ENCODE results near the gene CPNE9. TPM values are rescaled to one million over a fixed set of nuclear protein-coding genes. Genes with fewer than 3 reads are reported as not detected.
A peak's percentile ranks its signal among the peaks of the same experiment; 100 is the strongest.

CPNE9 gene
- total and polyA plus RNA-seq, 2 of the 13 experiments (the other 11 are each of a cell fraction or from before 2014, with no cell fraction given) = 0.20 TPM; not detected in 1

- no peaks in the 10 kb centered on the region for H3K9me3 ChIP-seq (ENCODE audit: low read length)
- H3K4me1 ChIP-seq (ENCODE audit: insufficient read depth, low read length) = peaks cover 19% of the 10 kb centered on the region
- H3K4me3 ChIP-seq (replicated peaks in 1 of 3; ENCODE audit: insufficient read depth in 1 of 3, low read depth in 2 of 3, low read length in 3 of 3) = peak overlapping the region; percentile 78 to 89 (median 83)
- H3K4me2 ChIP-seq (ENCODE audit: low read depth, low read length) = peak overlapping the region; percentile 90
- no peaks in the 10 kb centered on the region for H4K20me1 ChIP-seq (ENCODE audit: insufficient read depth, low read length)
- H3K79me2 ChIP-seq (ENCODE audit: insufficient read depth, low read length) = peaks cover 13% of the 10 kb centered on the region
- H3K27me3 ChIP-seq (ENCODE audit: control insufficient read depth in 1 of 2, insufficient read depth in 2 of 2, low read length in 2 of 2) = no peaks in the 10 kb centered on the region
- ATAC-seq (peak; percentile 22), FAIRE-seq (no peak), DNase-seq (ENCODE audit: low spot score) (no peak)
- in situ Hi-C loops (cut with HindIII; ENCODE audit: extremely low pct_ligation_motif_present, low pct_unique_long_range_greater_than_20kb) = no loop called here
- H3K36me3 ChIP-seq (replicated peaks in 1 of 2; ENCODE audit: control insufficient read depth in 1 of 2, insufficient read depth in 2 of 2, low read length in 2 of 2) = peaks cover 33 to 46% of the 10 kb centered on the region in 2 experiments
- CTCF ChIA-PET (ENCODE audit: low intra/inter-chr PET ratio, low total read pairs) = no interaction called here
- TSS peak; percentile 76 for BruUV-seq (replicated peaks)
- intact Hi-C loops (cut with micrococcal nuclease; ENCODE audit: unreplicated experiment) = loop anchor here (1.0 kb wide), 1 partner anchor 18 kb away; the partner anchor contains the start of gene BRPF1
- peak overlapping the region; percentile 77 for H3K9ac ChIP-seq (ENCODE audit: insufficient read depth, low read depth, low read length)
- H3K27ac ChIP-seq (ENCODE audit: extremely low read length, insufficient read depth, low read length) = peak overlapping the region; percentile 72
- POLR2A ChIA-PET = interaction anchor here (1.0 to 4.0 kb wide), 11 partner anchors 11 to 197 kb away, joined by 3 to 50 read pairs (median 7); partner anchors contain the start of genes ARPC4, BRPF1, CAMK1 and TADA3
- WGBS (ENCODE audit: low lambda C conversion rate) = 31% methylated on average over 16 of the region's 19 CpGs
- no peak overlapping the region for H2AFZ ChIP-seq (ENCODE audit: low read length)
- TF ChIP-seq TEAD2 (CRISPR knock-in tag; IDR thresholded peaks at IDR 0.05) (no peak), ZNF136 (CRISPR knock-in tag; IDR thresholded peaks at IDR 0.05; ENCODE audit: low read depth) (no peak), TCF7L2 (IDR thresholded peaks at IDR 0.05; ENCODE audit: low read depth, low read length) (no peak), ZNF501 (CRISPR knock-in tag; IDR thresholded peaks at IDR 0.05) (peak; percentile 63; the same call in 1 of the 2 replicates), ZIK1 (CRISPR knock-in tag; IDR thresholded peaks at IDR 0.05; ENCODE audit: borderline replicate concordance, low read depth) (no peak), ZNF761 (CRISPR knock-in tag; conservative IDR thresholded peaks at IDR 0.05) (no peak), ZFP36 (IDR thresholded peaks at IDR 0.05; ENCODE audit: borderline replicate concordance, low read depth, low read length, partially characterized antibody) (no peak), GPN1 (CRISPR knock-in tag; IDR thresholded peaks at IDR 0.05; ENCODE audit: borderline replicate concordance) (no peak), ZNF280D (CRISPR knock-in tag; IDR thresholded peaks at IDR 0.05) (no peak), ZNF225 (CRISPR knock-in tag; IDR thresholded peaks at IDR 0.05) (no peak), TAF15 (IDR thresholded peaks at IDR 0.05; ENCODE audit: low read depth, low read length, poor library complexity, severe bottlenecking) (no peak), ZNF589 (CRISPR knock-in tag; conservative IDR thresholded peaks at IDR 0.05) (no peak), ZNF598 (CRISPR knock-in tag; IDR thresholded peaks at IDR 0.05; ENCODE audit: borderline replicate concordance) (0 out of 2 replicates have a peak, but pooled peaks have one; percentile 20)
- TF ChIP-seq, protein P1, sequence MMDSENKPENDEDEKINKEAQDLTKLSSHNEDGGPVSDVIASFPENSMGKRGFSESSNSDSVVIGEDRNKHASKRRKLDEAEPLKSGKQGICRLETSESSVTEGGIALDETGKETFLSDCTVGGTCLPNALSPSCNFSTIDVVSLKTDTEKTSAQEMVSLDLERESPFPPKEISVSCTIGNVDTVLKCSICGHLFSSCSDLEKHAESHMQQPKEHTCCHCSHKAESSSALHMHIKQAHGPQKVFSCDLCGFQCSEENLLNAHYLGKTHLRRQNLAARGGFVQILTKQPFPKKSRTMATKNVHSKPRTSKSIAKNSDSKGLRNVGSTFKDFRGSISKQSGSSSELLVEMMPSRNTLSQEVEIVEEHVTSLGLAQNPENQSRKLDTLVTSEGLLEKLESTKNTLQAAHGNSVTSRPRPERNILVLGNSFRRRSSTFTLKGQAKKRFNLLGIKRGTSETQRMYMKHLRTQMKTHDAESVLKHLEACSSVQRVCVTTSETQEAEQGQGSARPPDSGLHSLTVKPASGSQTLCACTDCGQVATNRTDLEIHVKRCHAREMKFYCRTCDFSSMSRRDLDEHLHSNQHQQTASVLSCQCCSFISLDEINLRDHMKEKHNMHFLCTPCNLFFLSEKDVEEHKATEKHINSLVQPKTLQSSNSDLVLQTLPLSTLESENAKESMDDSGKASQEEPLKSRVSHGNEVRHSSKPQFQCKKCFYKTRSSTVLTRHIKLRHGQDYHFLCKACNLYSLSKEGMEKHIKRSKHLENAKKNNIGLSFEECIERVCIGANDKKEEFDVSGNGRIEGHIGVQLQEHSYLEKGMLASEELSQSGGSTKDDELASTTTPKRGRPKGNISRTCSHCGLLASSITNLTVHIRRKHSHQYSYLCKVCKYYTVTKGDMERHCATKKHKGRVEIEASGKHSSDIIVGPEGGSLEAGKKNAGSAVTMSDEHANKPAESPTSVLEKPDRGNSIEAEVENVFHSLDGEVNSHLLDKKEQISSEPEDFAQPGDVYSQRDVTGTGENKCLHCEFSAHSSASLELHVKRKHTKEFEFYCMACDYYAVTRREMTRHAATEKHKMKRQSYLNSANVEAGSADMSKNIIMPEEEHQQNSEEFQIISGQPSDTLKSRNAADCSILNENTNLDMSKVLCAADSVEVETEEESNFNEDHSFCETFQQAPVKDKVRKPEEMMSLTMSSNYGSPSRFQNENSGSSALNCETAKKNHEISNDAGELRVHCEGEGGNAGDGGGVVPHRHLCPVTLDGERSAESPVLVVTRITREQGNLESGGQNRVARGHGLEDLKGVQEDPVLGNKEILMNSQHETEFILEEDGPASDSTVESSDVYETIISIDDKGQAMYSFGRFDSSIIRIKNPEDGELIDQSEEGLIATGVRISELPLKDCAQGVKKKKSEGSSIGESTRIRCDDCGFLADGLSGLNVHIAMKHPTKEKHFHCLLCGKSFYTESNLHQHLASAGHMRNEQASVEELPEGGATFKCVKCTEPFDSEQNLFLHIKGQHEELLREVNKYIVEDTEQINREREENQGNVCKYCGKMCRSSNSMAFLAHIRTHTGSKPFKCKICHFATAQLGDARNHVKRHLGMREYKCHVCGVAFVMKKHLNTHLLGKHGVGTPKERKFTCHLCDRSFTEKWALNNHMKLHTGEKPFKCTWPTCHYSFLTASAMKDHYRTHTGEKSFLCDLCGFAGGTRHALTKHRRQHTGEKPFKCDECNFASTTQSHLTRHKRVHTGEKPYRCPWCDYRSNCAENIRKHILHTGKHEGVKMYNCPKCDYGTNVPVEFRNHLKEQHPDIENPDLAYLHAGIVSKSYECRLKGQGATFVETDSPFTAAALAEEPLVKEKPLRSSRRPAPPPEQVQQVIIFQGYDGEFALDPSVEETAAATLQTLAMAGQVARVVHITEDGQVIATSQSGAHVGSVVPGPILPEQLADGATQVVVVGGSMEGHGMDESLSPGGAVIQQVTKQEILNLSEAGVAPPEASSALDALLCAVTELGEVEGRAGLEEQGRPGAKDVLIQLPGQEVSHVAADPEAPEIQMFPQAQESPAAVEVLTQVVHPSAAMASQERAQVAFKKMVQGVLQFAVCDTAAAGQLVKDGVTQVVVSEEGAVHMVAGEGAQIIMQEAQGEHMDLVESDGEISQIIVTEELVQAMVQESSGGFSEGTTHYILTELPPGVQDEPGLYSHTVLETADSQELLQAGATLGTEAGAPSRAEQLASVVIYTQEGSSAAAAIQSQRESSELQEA (CRISPR knock-in tag; IDR thresholded peaks at IDR 0.05; ENCODE audit: not compliant biosample characterization) = no peak
Observed at GRCh38 chr3:9749296-9749644, 45.6 kb downstream of the CPNE9 start.

Data from HepG2 (cell line).